Calu3 (cell line): ENCODE results near the gene ZBED4. TPM values are rescaled to one million over a fixed set of nuclear protein-coding genes. Genes with fewer than 3 reads are reported as not detected.

Experiments
- BruUV-seq: library from RNA; stranded (reverse); fragments of 400-500 nt; replicated peaks from 2 replicates; lab custom pipeline; 2021; lab: Mats Ljungman, UMichigan
- CTCF ChIA-PET: fragments of 300-600 bp; sonication (Branson Sonifier 250); formaldehyde crosslinking; loops from one replicate; lab custom pipeline; 2022; ENCODE audit warnings: antibody characterized with exemption; lab: Charles Lee
- DNase-seq: peaks from one replicate; pipeline ENCODE4 v3.0.0; 2022
- H3K27ac Mint-ChIP-seq: one replicate; pipeline ENCODE4 v1.8.0; 2022; ENCODE audit warnings: mixed read lengths; ENCODE audit not compliant: unreplicated experiment
- H3K27me3 Mint-ChIP-seq: one replicate; pipeline ENCODE4 v1.8.0; 2022; ENCODE audit warnings: mixed read lengths; ENCODE audit not compliant: unreplicated experiment
- H3K36me3 Mint-ChIP-seq: one replicate; pipeline ENCODE4 v1.8.0; 2022; ENCODE audit warnings: mild to moderate bottlenecking, moderate library complexity, mixed read lengths; ENCODE audit not compliant: insufficient read depth, unreplicated experiment
- H3K4me1 Mint-ChIP-seq: one replicate; pipeline ENCODE4 v1.8.0; 2022; ENCODE audit warnings: mild to moderate bottlenecking, low read depth, mixed read lengths; ENCODE audit not compliant: unreplicated experiment
- H3K4me3 Mint-ChIP-seq: one replicate; pipeline ENCODE4 v1.8.0; 2022; ENCODE audit warnings: mild to moderate bottlenecking, low read depth, moderate library complexity, mixed read lengths; ENCODE audit not compliant: unreplicated experiment
- H3K9me3 Mint-ChIP-seq: one replicate; pipeline ENCODE4 v1.8.0; 2022; ENCODE audit warnings: low read depth, mixed read lengths; ENCODE audit not compliant: unreplicated experiment
- CTCF ChIP-seq: fragments of 200-600 bp; IDR thresholded peaks from one replicate; pipeline ENCODE4 v1.8.0; 2022; ENCODE audit warnings: antibody characterized with exemption; ENCODE audit not compliant: unreplicated experiment
- intact Hi-C: fragments of 100-400 bp; cut with micrococcal nuclease; formaldehyde crosslinking; loops from one replicate; pipeline ENCODE4 v1.10.0; 2022; ENCODE audit not compliant: unreplicated experiment
- total RNA-seq: library from RNA; stranded (reverse); gene quantifications from 2 replicates; pipeline ENCODE4 v1.2.3, GENCODE V29; 2022

ZBED4 gene
- total RNA-seq, 1 experiment from 2014 or later: 30.0 TPM

GRCh38 chr22:49873228-49873940 lies 19.7 kb downstream of the ZBED4 start:
- DNase-seq: no peak
- no peak overlapping the region for H3K4me3 Mint-ChIP-seq
- H3K27me3 Mint-ChIP-seq: no peaks in the 10 kb centered on the region
- no peak for TF ChIP-seq CTCF
- H3K4me1 Mint-ChIP-seq: no peaks in the 10 kb centered on the region
- CTCF ChIA-PET: no interaction called here
- H3K36me3 Mint-ChIP-seq: peaks cover 41% of the 10 kb centered on the region
- no peak overlapping the region for H3K27ac Mint-ChIP-seq
- intact Hi-C loops: no loop called here
- peaks cover 8% of the 10 kb centered on the region for H3K9me3 Mint-ChIP-seq
- no TSS peak for BruUV-seq

DNA sequence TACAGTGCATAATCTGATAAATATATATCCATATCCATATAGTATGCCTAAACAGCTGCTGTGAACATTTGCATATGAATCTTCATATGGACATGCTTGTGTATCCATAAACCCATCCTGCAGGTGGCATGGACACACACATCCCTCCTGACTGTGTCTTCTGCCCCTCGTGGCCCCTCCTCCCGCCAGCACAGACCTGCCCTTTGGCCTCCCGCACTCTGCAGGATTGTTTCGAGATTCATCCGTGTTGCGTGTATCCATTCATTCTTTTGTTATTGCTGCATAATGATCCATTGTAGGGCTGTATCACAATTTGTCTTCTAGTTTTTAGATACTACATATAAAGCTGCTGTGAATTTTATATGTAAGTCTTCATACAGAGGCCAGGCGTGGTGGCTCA lies 24.0 kb downstream of the ZBED4 start:
- no peak overlapping the region for H3K27ac Mint-ChIP-seq
- H3K9me3 Mint-ChIP-seq: no peaks in the 10 kb centered on the region
- no peaks in the 10 kb centered on the region for H3K27me3 Mint-ChIP-seq
- H3K4me3 Mint-ChIP-seq: no peak overlapping the region
- TF ChIP-seq CTCF: no peak
- no peaks in the 10 kb centered on the region for H3K4me1 Mint-ChIP-seq
- DNase-seq: no peak
- CTCF ChIA-PET: no interaction called here
- BruUV-seq: no TSS peak
- intact Hi-C loops: no loop called here
- H3K36me3 Mint-ChIP-seq: peaks cover 39% of the 10 kb centered on the region

- CTCF ChIA-PET: no interaction called here
- peaks cover 45% of the 10 kb centered on the region for H3K36me3 Mint-ChIP-seq
- H3K4me3 Mint-ChIP-seq: no peak overlapping the region
- no peaks in the 10 kb centered on the region for H3K27me3 Mint-ChIP-seq
- H3K27ac Mint-ChIP-seq: no peak overlapping the region
- no peak for TF ChIP-seq CTCF
- H3K9me3 Mint-ChIP-seq: no peaks in the 10 kb centered on the region
- intact Hi-C loops: no loop called here
- H3K4me1 Mint-ChIP-seq: no peaks in the 10 kb centered on the region
- BruUV-seq: no TSS peak
- no peak for DNase-seq
These were observed 24.6 kb downstream of the ZBED4 start for GRCh38 chr22:49878206-49878605.

DNA sequence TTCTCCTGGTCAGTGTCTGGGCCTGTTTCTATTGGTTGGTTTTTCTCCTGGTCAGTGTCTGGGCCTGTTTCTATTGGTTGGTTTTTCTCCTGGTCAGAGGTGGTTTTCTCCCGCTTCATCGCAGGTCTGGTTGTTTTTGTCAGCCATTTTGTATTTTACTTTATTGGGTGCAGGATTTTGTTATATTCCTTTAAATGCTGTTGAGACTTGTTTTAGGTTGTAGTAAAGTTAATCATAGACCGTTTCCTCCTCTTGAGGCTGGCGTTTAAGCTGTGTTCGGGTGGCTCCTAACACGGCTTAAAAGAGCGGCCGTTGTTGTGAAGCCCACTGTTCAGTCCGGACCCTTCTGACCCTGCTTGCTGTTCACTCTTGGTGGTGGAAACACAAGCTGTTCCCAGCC lies 26.2 kb downstream of the ZBED4 start:
- Mint-ChIP-seq H3K36me3 (peaks cover 46% of the 10 kb centered on the region), H3K27me3 (no peaks in the 10 kb centered on the region), H3K4me3 (no peak overlapping the region), H3K27ac (no peak overlapping the region), H3K4me1 (no peaks in the 10 kb centered on the region), H3K9me3 (no peaks in the 10 kb centered on the region)
- CTCF ChIA-PET: no interaction called here
- no peak for TF ChIP-seq CTCF
- no peak for DNase-seq
- no TSS peak for BruUV-seq
- intact Hi-C loops: no loop called here
